ENCODE results near the gene FOXD2. TPM values are rescaled to one million over a fixed set of nuclear protein-coding genes. Genes with fewer than 3 reads are reported as not detected.
"Not testable (repeated sequence)": the region's sequence is repeated elsewhere in the genome, so short reads cannot be mapped to it uniquely, and the experiment has no call there.

The FOXD2 gene
- total RNA-seq, 1 experiment from 2014 or later, result 0.17 TPM

- no peak for DNase-seq (ENCODE audit: low spot score)
- Histone ChIP-seq H3K27ac (ENCODE audit: low read depth, low read length, poor library complexity, severe bottlenecking) (no peak overlapping the region), H3K4me3 (ENCODE audit: low read depth, low read length, poor library complexity, severe bottlenecking) (no peak overlapping the region), H3K27me3 (replicated peaks; ENCODE audit: insufficient read depth, low read depth, low read length, poor library complexity) (peaks cover 67% of the 10 kb centered on the region), H3K4me1 (ENCODE audit: insufficient read depth, low read length, poor library complexity, severe bottlenecking) (no peaks in the 10 kb centered on the region), H3K9me3 (ENCODE audit: low read depth, low read length, poor library complexity, severe bottlenecking) (no peaks in the 10 kb centered on the region), H3K36me3 (ENCODE audit: insufficient read depth, low read length, poor library complexity, severe bottlenecking) (no peaks in the 10 kb centered on the region)
- ChIA-PET POLR2A (ENCODE audit: low non-redundant PET) (no interaction called here), CTCF (interaction anchor here (1.0 to 1.3 kb wide), 2 partner anchors 13 to 260 kb away, joined by 3 to 8 read pairs; partner anchors contain the start of gene FOXD2)
- intact Hi-C loops (cut with micrococcal nuclease; ENCODE audit: unreplicated experiment), result no loop called here
- no TSS peak for BruUV-seq (replicated peaks)
- no peak for TF ChIP-seq EZH2 (IDR thresholded peaks at IDR 0.05; ENCODE audit: borderline replicate concordance, low read depth, low read length, poor library complexity, severe bottlenecking)
- TF ChIP-seq CTCF (conservative IDR thresholded peaks at IDR 0.05; ENCODE audit: low read depth, low read length), result no peak
These were observed 12.8 kb downstream of the FOXD2 start for GRCh38 chr1:47450606-47451005.

DNA sequence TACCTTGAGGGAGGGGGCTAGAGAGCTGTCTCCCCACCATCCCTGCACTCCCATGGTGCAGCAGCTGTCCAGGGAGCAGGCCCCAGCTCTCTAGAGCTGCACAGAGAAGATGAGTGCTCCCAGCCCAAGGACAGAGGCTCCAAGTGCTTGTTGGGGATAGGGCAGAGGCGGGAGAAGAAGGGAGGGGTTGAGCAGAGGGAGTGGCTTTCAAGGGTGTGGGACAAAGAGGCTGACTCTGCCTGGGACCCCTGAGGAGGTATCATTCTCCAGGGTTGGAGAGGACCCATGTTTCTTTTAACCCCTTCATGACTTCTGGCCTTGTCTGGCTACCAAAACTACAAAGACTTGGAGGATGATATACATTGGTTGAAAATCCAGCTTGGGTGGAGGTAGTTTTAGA is 14.6 kb downstream of the FOXD2 start:
- Histone ChIP-seq H3K4me3 (ENCODE audit: low read depth, low read length, poor library complexity, severe bottlenecking) (no peak overlapping the region), H3K27ac (ENCODE audit: low read depth, low read length, poor library complexity, severe bottlenecking) (no peak overlapping the region), H3K36me3 (ENCODE audit: insufficient read depth, low read length, poor library complexity, severe bottlenecking) (no peaks in the 10 kb centered on the region), H3K9me3 (ENCODE audit: low read depth, low read length, poor library complexity, severe bottlenecking) (no peaks in the 10 kb centered on the region), H3K27me3 (replicated peaks; ENCODE audit: insufficient read depth, low read depth, low read length, poor library complexity) (peaks cover 49% of the 10 kb centered on the region), H3K4me1 (ENCODE audit: insufficient read depth, low read length, poor library complexity, severe bottlenecking) (no peaks in the 10 kb centered on the region)
- no TSS peak for BruUV-seq (replicated peaks)
- TF ChIP-seq CTCF (conservative IDR thresholded peaks at IDR 0.05; ENCODE audit: low read depth, low read length) (no peak), EZH2 (IDR thresholded peaks at IDR 0.05; ENCODE audit: borderline replicate concordance, low read depth, low read length, poor library complexity, severe bottlenecking) (no peak)
- POLR2A ChIA-PET (ENCODE audit: low non-redundant PET), result no interaction called here
- CTCF ChIA-PET, result no interaction called here
- DNase-seq (ENCODE audit: low spot score), result no peak
- intact Hi-C loops (cut with micrococcal nuclease; ENCODE audit: unreplicated experiment), result no loop called here

GRCh38 chr1:47453910-47454309 is 16.1 kb downstream of the FOXD2 start:
- H3K4me1 ChIP-seq (ENCODE audit: insufficient read depth, low read length, poor library complexity, severe bottlenecking); H3K4me3 ChIP-seq (ENCODE audit: low read depth, low read length, poor library complexity, severe bottlenecking); BruUV-seq (replicated peaks); DNase-seq (ENCODE audit: low spot score); H3K9me3 ChIP-seq (ENCODE audit: low read depth, low read length, poor library complexity, severe bottlenecking); POLR2A ChIA-PET (ENCODE audit: low non-redundant PET); CTCF ChIA-PET; intact Hi-C loops (cut with micrococcal nuclease; ENCODE audit: unreplicated experiment); H3K36me3 ChIP-seq (ENCODE audit: insufficient read depth, low read length, poor library complexity, severe bottlenecking); H3K27ac ChIP-seq (ENCODE audit: low read depth, low read length, poor library complexity, severe bottlenecking): not testable (repeated sequence)
- peaks cover 47% of the 10 kb centered on the region for H3K27me3 ChIP-seq (replicated peaks; ENCODE audit: insufficient read depth, low read depth, low read length, poor library complexity)

DNA sequence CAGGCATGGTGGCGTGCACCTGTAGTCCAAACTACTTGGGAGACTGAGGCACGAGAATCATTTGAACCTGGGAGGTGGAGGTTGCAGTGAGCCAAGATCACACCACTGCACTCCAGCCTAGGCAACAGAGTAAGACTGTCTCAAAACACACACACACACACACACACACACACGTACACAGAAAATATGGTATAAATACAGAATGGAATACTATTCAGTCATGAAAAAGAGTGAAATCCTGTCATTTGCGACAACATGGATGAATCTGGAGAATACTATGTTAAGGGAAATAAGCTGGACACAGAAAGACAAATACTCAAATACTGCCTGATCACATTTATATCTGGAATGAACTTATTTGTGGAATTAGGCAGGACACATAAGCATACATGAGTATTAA is 18.4 kb downstream of the FOXD2 start:
- DNase-seq (ENCODE audit: low spot score), result no peak
- CTCF ChIA-PET, result no interaction called here
- no peak overlapping the region for H3K27ac ChIP-seq (ENCODE audit: low read depth, low read length, poor library complexity, severe bottlenecking)
- BruUV-seq (replicated peaks), result no TSS peak
- H3K27me3 ChIP-seq (replicated peaks; ENCODE audit: insufficient read depth, low read depth, low read length, poor library complexity), result peaks cover 43% of the 10 kb centered on the region
- intact Hi-C loops (cut with micrococcal nuclease; ENCODE audit: unreplicated experiment), result no loop called here
- POLR2A ChIA-PET (ENCODE audit: low non-redundant PET), result no interaction called here
- peaks cover 10% of the 10 kb centered on the region for H3K4me1 ChIP-seq (ENCODE audit: insufficient read depth, low read length, poor library complexity, severe bottlenecking)
- no peak overlapping the region for H3K4me3 ChIP-seq (ENCODE audit: low read depth, low read length, poor library complexity, severe bottlenecking)
- no peaks in the 10 kb centered on the region for H3K36me3 ChIP-seq (ENCODE audit: insufficient read depth, low read length, poor library complexity, severe bottlenecking)
- TF ChIP-seq CTCF (conservative IDR thresholded peaks at IDR 0.05; ENCODE audit: low read depth, low read length) (no peak), EZH2 (IDR thresholded peaks at IDR 0.05; ENCODE audit: borderline replicate concordance, low read depth, low read length, poor library complexity, severe bottlenecking) (no peak)
- no peaks in the 10 kb centered on the region for H3K9me3 ChIP-seq (ENCODE audit: low read depth, low read length, poor library complexity, severe bottlenecking)

DNA sequence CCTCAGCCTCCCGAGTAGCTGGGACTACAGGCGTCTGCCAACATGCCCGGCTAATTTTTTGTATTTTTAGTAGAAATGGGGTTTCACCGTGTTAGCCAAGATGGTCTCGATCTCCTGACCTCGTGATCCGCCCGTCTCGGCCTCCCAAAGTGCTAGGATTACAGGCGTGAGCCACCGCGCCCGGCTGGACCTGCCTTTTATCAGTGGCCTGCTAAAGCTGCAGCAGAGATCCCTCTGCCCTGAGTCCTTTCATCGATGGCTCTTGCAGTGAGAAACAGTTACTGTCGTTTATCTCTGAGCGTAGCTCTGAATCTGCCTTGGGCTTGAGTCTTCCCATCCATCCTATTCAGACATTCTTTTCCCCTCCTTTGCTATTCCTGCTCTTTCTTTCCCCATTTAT is 19.7 kb downstream of the FOXD2 start:
- H3K36me3 ChIP-seq (ENCODE audit: insufficient read depth, low read length, poor library complexity, severe bottlenecking); CTCF ChIA-PET; DNase-seq (ENCODE audit: low spot score); H3K4me3 ChIP-seq (ENCODE audit: low read depth, low read length, poor library complexity, severe bottlenecking); POLR2A ChIA-PET (ENCODE audit: low non-redundant PET); intact Hi-C loops (cut with micrococcal nuclease; ENCODE audit: unreplicated experiment); BruUV-seq (replicated peaks); H3K9me3 ChIP-seq (ENCODE audit: low read depth, low read length, poor library complexity, severe bottlenecking); H3K27ac ChIP-seq (ENCODE audit: low read depth, low read length, poor library complexity, severe bottlenecking); H3K4me1 ChIP-seq (ENCODE audit: insufficient read depth, low read length, poor library complexity, severe bottlenecking): not testable (repeated sequence)
- peaks cover 48% of the 10 kb centered on the region for H3K27me3 ChIP-seq (replicated peaks; ENCODE audit: insufficient read depth, low read depth, low read length, poor library complexity)
